Subcutaneous adipose tissue (tissue), 4 donors: Measurements from ENCODE around the gene PRSS16. TPM values are rescaled to one million over a fixed set of nuclear protein-coding genes. Genes with fewer than 3 reads are reported as not detected.

Experiments
- CTCF ChIP-seq: fragments of 450-650 bp; IDR thresholded peaks from one replicate; pipeline ENCODE4 v1.5.1; 2016; ENCODE audit warnings: low read depth, mild to moderate bottlenecking, control low read depth, antibody characterized with exemption, moderate library complexity
- total RNA-seq, 4 donors: library from RNA; depleted of rRNA; stranded (reverse); fragments of >200 nt; gene quantifications; one replicate each; pipeline ENCODE4 v1.1.0, GENCODE V29; 2016

PRSS16 gene
- total RNA-seq, result under 1 TPM in 1 of 4 donors, not detected in 3; 0.88 TPM

GRCh38 chr6:27247133-27247836 is at the start of gene PRSS16:
TSS of gene PRSS16 (plus strand) at chr6:27247701. CDS start at chr6:27247738, 37 bp downstream.
- no peak for TF ChIP-seq CTCF

- TF ChIP-seq CTCF, result no peak
Measured at GRCh38 chr6:27205375-27206278, 41.9 kb upstream of the PRSS16 start.

- TF ChIP-seq CTCF, result no peak
Measured at GRCh38 chr6:27206806-27207205, 40.7 kb upstream of the PRSS16 start.

GRCh38 chr6:27208042-27208441 is 39.5 kb upstream of the PRSS16 start:
- no peak for TF ChIP-seq CTCF

GRCh38 chr6:27209196-27209595 is 38.3 kb upstream of the PRSS16 start:
- no peak for TF ChIP-seq CTCF

GRCh38 chr6:27209659-27210269 is 37.7 kb upstream of the PRSS16 start:
- TF ChIP-seq CTCF, result no peak
